GM18870 (cell line): Measurements from ENCODE around the gene GPR27.

ENCODE experiments used
- ATAC-seq: cut with Tn5 transposase; IDR thresholded peaks from one replicate; pipeline ENCODE4 v1.9.1; 2021; ENCODE audit warnings: moderate library complexity; ENCODE audit not compliant: unreplicated experiment

GPR27 gene

GRCh38 chr3:71728632-71729342 is 24.9 kb upstream of the GPR27 start:
- no peak for ATAC-seq

GRCh38 chr3:71732637-71733036 is 21.0 kb upstream of the GPR27 start:
- no peak for ATAC-seq

GRCh38 chr3:71733319-71733718 is 20.3 kb upstream of the GPR27 start:
- no peak for ATAC-seq

- ATAC-seq, result no peak
Measured at GRCh38 chr3:71734881-71735280, 18.8 kb upstream of the GPR27 start.

GRCh38 chr3:71742621-71743020 is 11.0 kb upstream of the GPR27 start:
- no peak for ATAC-seq

GRCh38 chr3:71744738-71745137 is 8.9 kb upstream of the GPR27 start:
- no peak for ATAC-seq

GRCh38 chr3:71751602-71752001 is 2.1 kb upstream of the GPR27 start:
- ATAC-seq, result no peak

- ATAC-seq, result no peak
Measured at GRCh38 chr3:71752831-71753700, 589 bp upstream of the GPR27 start.

- no peak for ATAC-seq
Measured at GRCh38 chr3:71754610-71755253, 1.1 kb downstream of the GPR27 start.

- ATAC-seq, result no peak
Measured at GRCh38 chr3:71758091-71758490, 4.4 kb downstream of the GPR27 start.

- no peak for ATAC-seq
Measured at GRCh38 chr3:71759401-71759800, 5.7 kb downstream of the GPR27 start.

GRCh38 chr3:71760140-71760539 is 6.5 kb downstream of the GPR27 start:
- no peak for ATAC-seq

- ATAC-seq, result no peak
Measured at GRCh38 chr3:71763426-71763825, 9.8 kb downstream of the GPR27 start.

GRCh38 chr3:71771126-71771525 is 17.5 kb downstream of the GPR27 start:
- ATAC-seq, result no peak

- no peak for ATAC-seq
Measured at GRCh38 chr3:71771884-71772283, 18.2 kb downstream of the GPR27 start.

- ATAC-seq, result no peak
Measured at GRCh38 chr3:71776538-71776937, 22.9 kb downstream of the GPR27 start.

- ATAC-seq, result no peak
Measured at GRCh38 chr3:71778353-71778752, 24.7 kb downstream of the GPR27 start.

GRCh38 chr3:71779674-71780377 is 26.2 kb downstream of the GPR27 start:
- ATAC-seq, result no peak

- ATAC-seq, result no peak
Measured at GRCh38 chr3:71780430-71780829, 26.8 kb downstream of the GPR27 start.

GRCh38 chr3:71783152-71783551 is 29.5 kb downstream of the GPR27 start:
- no peak for ATAC-seq
